Gastrocnemius medialis (tissue), 4 donors: ENCODE data around the gene FAM168A.

Experiments used
- POLR2A ChIP-seq, 2 donors: fragments of 450-650 bp; IDR thresholded peaks; one replicate each; pipeline ENCODE4 v1.6.1; 2017; ENCODE audit warnings: antibody characterized with exemption in 2 of 2, mild to moderate bottlenecking in 2 of 2, moderate library complexity in 2 of 2
- TF ChIP-seq, protein P1 (sequence below), 5 experiments: fragments of 450-650 bp in 3 of 5; fragments of 200-600 bp in 2 of 5; sonication (generic) in 2 of 5; IDR thresholded peaks in 4 of 5; conservative IDR thresholded peaks in 1 of 5; 1 replicate in 4 of 5; 2 replicates in 1 of 5; pipeline ENCODE4 v1.5.1; 2016 to 2019; ENCODE audit warnings: antibody characterized with exemption in 5 of 5, mild to moderate bottlenecking in 3 of 5, moderate library complexity in 3 of 5

DNA sequence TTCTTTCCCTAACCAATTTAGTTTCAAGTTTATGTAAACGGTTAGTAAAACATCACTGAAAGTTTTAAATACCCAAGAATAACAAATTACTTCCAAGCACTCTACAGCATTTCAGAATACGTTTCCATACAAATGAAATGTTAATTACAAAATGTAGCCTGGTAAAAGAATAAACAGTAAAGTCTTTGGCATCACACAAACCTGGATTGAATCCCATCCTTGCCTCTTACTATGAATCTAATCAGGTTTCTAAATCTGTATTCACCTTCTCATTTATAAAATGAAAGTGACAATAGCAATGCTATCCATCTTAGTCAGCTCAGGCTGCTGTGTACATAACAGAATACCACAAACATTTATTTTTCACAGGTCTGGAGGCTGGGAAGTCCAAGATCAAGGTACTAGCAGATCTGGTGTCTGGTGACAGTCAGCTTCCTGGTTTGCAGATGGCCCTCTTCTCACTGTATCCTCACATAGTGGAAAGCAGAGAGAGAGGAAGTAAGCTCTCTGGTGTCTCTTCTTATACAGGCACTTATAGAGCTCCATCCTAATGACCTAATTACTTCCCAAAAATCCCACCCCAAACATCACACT lies 19.2 kb downstream of the FAM168A start:
- TF ChIP-seq, protein P1, sequence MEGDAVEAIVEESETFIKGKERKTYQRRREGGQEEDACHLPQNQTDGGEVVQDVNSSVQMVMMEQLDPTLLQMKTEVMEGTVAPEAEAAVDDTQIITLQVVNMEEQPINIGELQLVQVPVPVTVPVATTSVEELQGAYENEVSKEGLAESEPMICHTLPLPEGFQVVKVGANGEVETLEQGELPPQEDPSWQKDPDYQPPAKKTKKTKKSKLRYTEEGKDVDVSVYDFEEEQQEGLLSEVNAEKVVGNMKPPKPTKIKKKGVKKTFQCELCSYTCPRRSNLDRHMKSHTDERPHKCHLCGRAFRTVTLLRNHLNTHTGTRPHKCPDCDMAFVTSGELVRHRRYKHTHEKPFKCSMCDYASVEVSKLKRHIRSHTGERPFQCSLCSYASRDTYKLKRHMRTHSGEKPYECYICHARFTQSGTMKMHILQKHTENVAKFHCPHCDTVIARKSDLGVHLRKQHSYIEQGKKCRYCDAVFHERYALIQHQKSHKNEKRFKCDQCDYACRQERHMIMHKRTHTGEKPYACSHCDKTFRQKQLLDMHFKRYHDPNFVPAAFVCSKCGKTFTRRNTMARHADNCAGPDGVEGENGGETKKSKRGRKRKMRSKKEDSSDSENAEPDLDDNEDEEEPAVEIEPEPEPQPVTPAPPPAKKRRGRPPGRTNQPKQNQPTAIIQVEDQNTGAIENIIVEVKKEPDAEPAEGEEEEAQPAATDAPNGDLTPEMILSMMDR (IDR thresholded peaks at IDR 0.05 in 4 of 5, conservative IDR thresholded peaks at IDR 0.05 in 1 of 5): no peak
- no peak for TF ChIP-seq POLR2A (IDR thresholded peaks at IDR 0.05)
